ENCODE data around the gene CMYA5. TPM values are rescaled to one million over a fixed set of nuclear protein-coding genes. Genes with fewer than 3 reads are reported as not detected.

Gene CMYA5
- total RNA-seq, 4 donors from 2014 or later = 0.37 to 6.0 (median 3.2) TPM

GRCh38 chr5:79753877-79754645, 64.4 kb downstream of the CMYA5 start:
- Histone ChIP-seq H3K4me3 (no peak overlapping the region), H3K27ac (no peak overlapping the region), H3K36me3 (no peaks in the 10 kb centered on the region), H3K27me3 (no peaks in the 10 kb centered on the region), H3K9me3 (no peaks in the 10 kb centered on the region), H3K4me1 (peaks cover 0 to 6% (median 0%) of the 10 kb centered on the region in 4 donors)
- in situ Hi-C loops (cut with MboI; ENCODE audit: low pct_ligation_motif_present in 1 of 4, low pct_unique_long_range_greater_than_20kb in 1 of 4, low sequenced_read_pairs in 3 of 4) (no loop called here), intact Hi-C loops (cut with DNase I; ENCODE audit: low total_unique reads) (no loop called here)
- no peak for DNase-seq
- no peak for TF ChIP-seq CTCF (IDR thresholded peaks at IDR 0.05)
- no peak for TF ChIP-seq EP300 (IDR thresholded peaks at IDR 0.05; ENCODE audit: low read depth)
- no peak for TF ChIP-seq POLR2A (IDR thresholded peaks at IDR 0.05)
- no peak for TF ChIP-seq POLR2AphosphoS5 (IDR thresholded peaks at IDR 0.05)
- 68 to 70% methylated on average over 4 to 8 of the region's 8 CpGs for WGBS, 2 donors (ENCODE audit: low coverage in 1 of 2)

DNA sequence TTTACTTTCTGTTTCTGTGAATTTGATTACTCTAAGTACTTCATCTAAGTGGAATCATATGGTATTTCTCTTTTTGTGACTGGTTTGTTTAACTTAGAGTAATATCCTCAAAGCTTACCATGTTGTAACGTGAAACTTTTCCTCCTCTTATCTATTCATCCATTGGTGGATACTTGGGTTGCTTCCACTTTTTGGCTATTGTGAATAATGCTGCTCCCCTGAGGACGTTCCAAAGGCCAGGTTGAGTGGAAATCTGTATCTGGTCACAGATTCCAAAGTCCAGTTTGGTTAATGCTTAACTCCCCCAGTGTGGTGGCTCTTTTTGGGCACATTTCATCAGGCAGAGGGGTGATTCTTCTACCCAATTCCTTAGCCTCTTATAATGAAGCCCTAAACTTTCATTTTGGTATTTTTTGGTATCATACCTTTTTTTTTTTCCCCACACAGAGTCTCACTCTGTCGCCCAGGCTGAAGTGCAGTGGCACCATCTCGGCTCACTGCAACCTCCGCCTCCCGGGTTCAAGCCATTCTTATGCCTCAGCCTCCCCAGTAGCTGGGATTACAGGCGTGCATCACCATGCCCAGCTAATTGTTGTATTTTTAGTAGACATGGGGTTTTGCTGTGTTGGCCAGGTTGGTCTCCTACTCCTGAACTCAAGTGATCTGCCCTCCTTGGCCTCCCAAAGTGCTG, 65.4 kb downstream of the CMYA5 start:
- H3K27me3 ChIP-seq = no peaks in the 10 kb centered on the region
- peaks cover 0 to 6% (median 0%) of the 10 kb centered on the region in 4 donors for H3K4me1 ChIP-seq
- intact Hi-C loops (cut with DNase I; ENCODE audit: low total_unique reads) (no loop called here), in situ Hi-C loops (cut with MboI; ENCODE audit: low pct_ligation_motif_present in 1 of 4, low pct_unique_long_range_greater_than_20kb in 1 of 4, low sequenced_read_pairs in 3 of 4) (no loop called here)
- TF ChIP-seq POLR2A (IDR thresholded peaks at IDR 0.05) (no peak), EP300 (IDR thresholded peaks at IDR 0.05; ENCODE audit: low read depth) (no peak), CTCF (IDR thresholded peaks at IDR 0.05) (no peak), POLR2AphosphoS5 (IDR thresholded peaks at IDR 0.05) (no peak)
- no peak overlapping the region for H3K27ac ChIP-seq
- WGBS, 2 donors (ENCODE audit: low coverage in 1 of 2) = 58 to 80% methylated on average over 3 to 7 of the region's 7 CpGs
- no peaks in the 10 kb centered on the region for H3K36me3 ChIP-seq
- no peak overlapping the region for H3K4me3 ChIP-seq
- H3K9me3 ChIP-seq = no peaks in the 10 kb centered on the region
- no peak for DNase-seq

DNA sequence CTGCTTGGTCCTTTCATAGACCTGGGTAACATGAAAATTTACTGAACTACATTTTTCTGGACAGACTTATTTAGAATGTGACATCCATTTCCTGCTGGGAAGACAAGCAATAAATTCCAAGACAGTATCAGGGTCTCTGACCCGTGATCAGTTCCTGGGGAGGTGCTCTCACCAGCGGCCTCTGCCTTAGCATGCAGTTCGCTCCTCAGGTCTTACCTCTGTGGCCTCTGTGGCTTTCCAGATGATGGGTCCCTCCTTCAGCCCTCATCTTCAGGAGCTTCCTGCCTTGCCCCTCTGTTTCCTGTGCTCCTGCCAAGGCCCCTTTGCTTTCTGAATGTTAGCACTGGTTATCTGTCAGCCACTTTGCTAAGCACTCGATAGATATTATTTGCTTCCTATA, 66.4 kb downstream of the CMYA5 start:
- H3K27ac ChIP-seq = no peak overlapping the region
- no peak overlapping the region for H3K4me3 ChIP-seq
- H3K27me3 ChIP-seq = no peaks in the 10 kb centered on the region
- TF ChIP-seq CTCF (IDR thresholded peaks at IDR 0.05) = no peak
- no peak for TF ChIP-seq POLR2AphosphoS5 (IDR thresholded peaks at IDR 0.05)
- TF ChIP-seq POLR2A (IDR thresholded peaks at IDR 0.05) = no peak
- TF ChIP-seq EP300 (IDR thresholded peaks at IDR 0.05; ENCODE audit: low read depth) = no peak
- no peaks in the 10 kb centered on the region for H3K36me3 ChIP-seq
- intact Hi-C loops (cut with DNase I; ENCODE audit: low total_unique reads) (no loop called here), in situ Hi-C loops (cut with MboI; ENCODE audit: low pct_ligation_motif_present in 1 of 4, low pct_unique_long_range_greater_than_20kb in 1 of 4, low sequenced_read_pairs in 3 of 4) (no loop called here)
- DNase-seq = no peak
- H3K4me1 ChIP-seq = peaks cover 0 to 6% (median 0%) of the 10 kb centered on the region in 4 donors
- 61 to 69% methylated on average over 3 to 4 of the region's 4 CpGs for WGBS, 2 donors (ENCODE audit: low coverage in 1 of 2)
- H3K9me3 ChIP-seq = no peaks in the 10 kb centered on the region

DNA sequence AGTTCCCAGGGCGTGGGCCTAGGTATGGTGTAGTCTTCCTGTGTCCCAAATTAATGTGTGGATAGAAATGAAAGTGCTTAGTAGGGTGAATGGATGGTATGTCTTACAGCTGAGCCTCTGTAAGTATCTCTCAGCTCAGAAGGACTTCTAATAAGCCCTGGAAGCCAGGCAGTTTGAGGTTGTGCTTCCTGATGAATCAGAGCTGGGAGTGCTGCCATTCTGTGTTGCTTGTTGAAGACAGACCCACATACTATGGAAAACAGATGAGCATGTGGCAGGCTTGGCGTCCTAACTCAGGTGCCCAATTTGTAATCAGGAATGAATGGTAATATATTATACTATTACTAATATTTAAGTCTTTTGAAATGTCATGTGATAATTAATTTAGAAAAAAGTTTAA, 69.8 kb downstream of the CMYA5 start:
- no peaks in the 10 kb centered on the region for H3K9me3 ChIP-seq
- TF ChIP-seq EP300 (IDR thresholded peaks at IDR 0.05; ENCODE audit: low read depth) (no peak), POLR2AphosphoS5 (IDR thresholded peaks at IDR 0.05) (no peak), POLR2A (IDR thresholded peaks at IDR 0.05) (no peak), CTCF (IDR thresholded peaks at IDR 0.05) (no peak)
- H3K27ac ChIP-seq = no peak overlapping the region
- no peaks in the 10 kb centered on the region for H3K27me3 ChIP-seq
- in situ Hi-C loops (cut with MboI; ENCODE audit: low pct_ligation_motif_present in 1 of 4, low pct_unique_long_range_greater_than_20kb in 1 of 4, low sequenced_read_pairs in 3 of 4) (no loop called here), intact Hi-C loops (cut with DNase I; ENCODE audit: low total_unique reads) (no loop called here)
- no peak overlapping the region for H3K4me3 ChIP-seq
- WGBS, 2 donors (ENCODE audit: low coverage in 1 of 2) = 60 to 92% methylated on average over 1 to 2 of the region's 2 CpGs
- H3K4me1 ChIP-seq = peaks cover 0 to 6% (median 0%) of the 10 kb centered on the region in 4 donors
- H3K36me3 ChIP-seq = no peaks in the 10 kb centered on the region
- DNase-seq = no peak
